K562 (cell line): ENCODE measurements around the gene AIFM3. TPM values are rescaled to one million over a fixed set of nuclear protein-coding genes. Genes with fewer than 3 reads are reported as not detected.

ENCODE experiments used
- BRCA1 ChIP-seq, 2 experiments: fragments of 450-650 bp in 1 of 2; sonication (generic) in 1 of 2; formaldehyde crosslinking in 1 of 2; IDR thresholded peaks; 2 replicates each; pipeline versions ENCODE4 v1.5.0 to v1.6.1; 2017 to 2020; ENCODE audit warnings: mild to moderate bottlenecking in 1 of 2, missing genetic modification reagents in 1 of 2
- C11orf30 ChIP-seq: fragments of 450-650 bp; IDR thresholded peaks from 2 replicates; pipeline ENCODE4 v1.6.1; 2016; ENCODE audit warnings: low read depth, mild to moderate bottlenecking
- DPF2 ChIP-seq: fragments of 450-650 bp; IDR thresholded peaks from 2 replicates; pipeline ENCODE4 v1.6.1; 2016
- ETV1 ChIP-seq: fragments of 450-650 bp; conservative IDR thresholded peaks from 2 replicates; pipeline ENCODE4 v1.6.1; 2016; ENCODE audit warnings: missing genetic modification characterization, control low read depth, low read depth, missing compliant biosample characterization
- FOXJ3 ChIP-seq: sonication (generic); formaldehyde crosslinking; IDR thresholded peaks from 2 replicates; pipeline ENCODE4 v1.4.0; 2020; ENCODE audit warnings: mild to moderate bottlenecking, missing genetic modification reagents
- HIVEP1 ChIP-seq: fragments of 250-450 bp; sonication (Bioruptor Pico); IDR thresholded peaks from 2 replicates; pipeline ENCODE4 v1.4.0; 2020; ENCODE audit warnings: mild to moderate bottlenecking
- IFI16 ChIP-seq: fragments of 250-450 bp; sonication (Bioruptor Pico); IDR thresholded peaks from 2 replicates; pipeline ENCODE4 v2.1.2; 2022; ENCODE audit warnings: mild to moderate bottlenecking, inconsistent platforms
- MEIS2 ChIP-seq: fragments of 450-650 bp; IDR thresholded peaks from 2 replicates; pipeline ENCODE4 v1.6.1; 2014; ENCODE audit warnings: mild to moderate bottlenecking; ENCODE audit not compliant: partially characterized antibody
- MYC ChIP-seq, 2 experiments: fragments of 250-450 bp in 1 of 2; sonication (Bioruptor Pico) in 1 of 2; IDR thresholded peaks; 2 replicates each; pipeline versions ENCODE4 v1.5.1 to v1.6.1; 2012 to 2021; ENCODE audit warnings: low read depth in 2 of 2, borderline replicate concordance in 1 of 2, improper control_type of control experiment in 1 of 2, low read length in 1 of 2, mild to moderate bottlenecking in 1 of 2, moderate library complexity in 1 of 2
- NR2F6 ChIP-seq: fragments of 450-650 bp; formaldehyde crosslinking; IDR thresholded peaks from 2 replicates; pipeline ENCODE4 v1.4.0; 2020; ENCODE audit warnings: mild to moderate bottlenecking
- PRPF4 ChIP-seq: fragments of 200-400 bp; formaldehyde crosslinking; IDR thresholded peaks from one replicate; pipeline ENCODE4 v1.6.1; 2017; ENCODE audit warnings: low read length, low read depth, mild to moderate bottlenecking; ENCODE audit not compliant: insufficient read depth, poor library complexity, severe bottlenecking
- RNF2 ChIP-seq: sonication (generic); IDR thresholded peaks from 2 replicates; pipeline ENCODE4 v1.6.1; 2016
- SMAD3 ChIP-seq: fragments of 450-650 bp; formaldehyde crosslinking; conservative IDR thresholded peaks from 2 replicates; pipeline ENCODE4 v1.4.0; 2020; ENCODE audit warnings: mild to moderate bottlenecking
- SRSF9 ChIP-seq: fragments of 200-400 bp; formaldehyde crosslinking; IDR thresholded peaks from 2 replicates; pipeline ENCODE4 v1.6.1; 2017; ENCODE audit warnings: low read depth, low read length, borderline replicate concordance
- TEAD1 ChIP-seq, 2 experiments: fragments of 450-650 bp in 1 of 2; sonication (generic) in 1 of 2; formaldehyde crosslinking; IDR thresholded peaks; 2 replicates each; pipeline versions ENCODE4 v1.4.0 to v1.8.0; 2020 to 2022; ENCODE audit warnings: mild to moderate bottlenecking in 2 of 2, missing genetic modification reagents in 1 of 2
- THRAP3 ChIP-seq: fragments of 450-650 bp; IDR thresholded peaks from 2 replicates; pipeline ENCODE4 v1.6.1; 2016; ENCODE audit warnings: mild to moderate bottlenecking, inconsistent platforms, borderline replicate concordance
- ZNF23 ChIP-seq: fragments of 250-450 bp; sonication (Bioruptor Pico); IDR thresholded peaks from 2 replicates; pipeline ENCODE4 v1.4.0; 2020; ENCODE audit warnings: mild to moderate bottlenecking
- ZNF408 ChIP-seq: fragments of 250-450 bp; sonication (Bioruptor Pico); IDR thresholded peaks from 2 replicates; pipeline ENCODE4 v1.4.0; 2020; ENCODE audit warnings: low read depth, mild to moderate bottlenecking, moderate library complexity
- ZNF507 ChIP-seq: conservative IDR thresholded peaks from 2 replicates; pipeline ENCODE4 v1.6.1; 2017; ENCODE audit warnings: missing genetic modification characterization, missing compliant biosample characterization
- ZNF695 ChIP-seq: fragments of 450-650 bp; formaldehyde crosslinking; IDR thresholded peaks from 2 replicates; pipeline ENCODE4 v1.4.0; 2020; ENCODE audit warnings: mild to moderate bottlenecking, moderate library complexity
- polyA plus RNA-seq, 8 experiments: library from polyadenylated mRNA; depleted of rRNA in 4 of 8; stranded (reverse) in 5 of 8; unstranded in 3 of 8; fragments of >200 nt; fragmentation: Nextera tagmentation in 2 of 8; fragmentation: Illumina TruSeq in 1 of 8; extraction: Ambion mirVana in 2 of 8; extraction: Trizol in 1 of 8; gene quantifications; 2 replicates each; pipeline versions ENCODE4 v1.2.1 to v1.2.3, GENCODE V29; 2011 to 2014; ENCODE audit warnings: inconsistent platforms in 1 of 8, missing spikeins in 1 of 8
- total RNA-seq, 7 experiments: library from RNA; depleted of rRNA in 6 of 7; stranded (reverse); fragments of >200 nt in 6 of 7; fragmentation: Illumina TruSeq in 2 of 7; extraction: Trizol in 2 of 7; gene quantifications; 2 replicates each; pipeline versions ENCODE4 v1.2.1 to v1.2.3, GENCODE V29; 2011 to 2021; ENCODE audit warnings: low replicate concordance in 1 of 7
- TF ChIP-seq, protein P1 (sequence below), 3 experiments: IDR thresholded peaks in 2 of 3; conservative IDR thresholded peaks in 1 of 3; 2 replicates each; pipeline ENCODE4 v1.5.1; 2011 to 2012; ENCODE audit warnings: low read length in 3 of 3, mild to moderate bottlenecking in 3 of 3, control low read depth in 2 of 3, improper control_type of control experiment in 1 of 3, inconsistent platforms in 1 of 3, low read depth in 1 of 3, mixed read lengths in 1 of 3, moderate library complexity in 1 of 3; ENCODE audit not compliant: insufficient read depth in 2 of 3
- TF ChIP-seq, protein P2 (sequence below): fragments of 250-450 bp; sonication (Bioruptor Pico); IDR thresholded peaks from 2 replicates; pipeline ENCODE4 v1.5.0; 2022; ENCODE audit warnings: mild to moderate bottlenecking
- TF ChIP-seq, protein P3 (sequence below): fragments of 450-650 bp; conservative IDR thresholded peaks from 2 replicates; pipeline ENCODE4 v1.6.1; 2016; ENCODE audit warnings: missing genetic modification characterization, low read depth, mild to moderate bottlenecking, missing compliant biosample characterization, moderate library complexity

AIFM3 gene
- total and polyA plus RNA-seq, 9 of the 15 experiments (the other 6 are each of a cell fraction or from before 2014, with no cell fraction given): 0.03 to 0.20 (median 0.07) TPM; not detected in 1

DNA sequence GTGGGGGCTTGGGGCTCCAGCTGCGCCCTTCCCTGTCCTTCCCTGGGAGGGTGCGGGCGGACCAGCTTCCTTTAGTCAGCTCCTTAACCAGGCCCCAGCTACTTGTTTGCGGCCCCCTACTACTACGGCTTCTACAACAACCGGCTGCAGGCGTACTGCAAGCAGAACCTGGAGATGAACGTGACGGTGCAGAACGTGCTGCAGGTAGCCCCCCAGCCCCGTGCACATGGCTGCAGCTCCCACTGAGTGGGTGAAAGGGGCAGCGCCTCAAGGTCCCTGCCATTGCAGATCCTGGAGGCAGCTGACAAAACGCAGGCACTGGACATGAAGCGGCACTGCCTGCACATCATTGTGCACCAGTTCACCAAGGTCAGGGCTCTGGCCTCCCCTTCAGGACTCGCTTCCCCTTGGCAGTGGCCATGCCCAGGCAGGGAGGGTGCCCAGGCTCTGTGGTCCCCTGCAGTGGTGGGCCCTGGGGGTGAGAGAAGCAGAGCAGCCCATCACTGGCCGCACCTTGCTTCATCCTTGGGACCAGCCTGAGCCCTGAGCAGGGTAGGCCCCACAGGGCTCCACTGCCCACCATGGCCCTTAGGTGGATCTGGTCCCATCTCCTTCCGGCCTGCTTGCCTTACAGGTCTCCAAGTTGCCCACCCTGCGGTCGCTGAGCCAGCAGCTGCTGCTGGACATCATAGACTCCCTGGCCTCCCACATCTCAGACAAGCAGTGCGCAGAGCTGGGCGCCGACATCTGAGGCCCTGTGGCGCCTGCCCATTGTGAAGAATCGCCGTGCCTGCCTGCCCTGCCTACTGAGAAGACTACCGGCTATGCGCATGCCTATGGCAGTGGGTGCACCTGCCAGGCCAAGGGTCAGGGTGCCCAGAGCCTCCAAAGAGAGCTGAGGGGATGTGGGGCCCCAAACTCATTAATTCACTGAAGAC, 29.8 kb downstream of the AIFM3 start (continued):
- TF ChIP-seq MYC (IDR thresholded peaks at IDR 0.05; ENCODE audit: low read depth, low read length) (no peak), MYC (CRISPR knock-in tag; IDR thresholded peaks at IDR 0.05; ENCODE audit: borderline replicate concordance, low read depth) (0 out of 2 replicates have a peak, but pooled peaks have one; percentile 24), DPF2 (no peak), SMAD3 (no peak), ZNF507 (no peak), SRSF9 (no peak), BRCA1 (IDR thresholded peaks at IDR 0.05) (no peak), BRCA1 (CRISPR knock-in tag; IDR thresholded peaks at IDR 0.05) (no peak), ZNF408 (no peak; the same call in 1 of the 2 replicates), FOXJ3 (no peak), RNF2 (no peak), MEIS2 (no peak), NR2F6 (CRISPR knock-in tag) (0 out of 2 replicates have a peak, but pooled peaks have one; percentile 65), IFI16 (CRISPR knock-in tag) (0 out of 2 replicates have a peak, but pooled peaks have one; percentile 29), ZNF695 (CRISPR knock-in tag) (peak; percentile 32; the same call in 1 of the 2 replicates), ZNF23 (CRISPR knock-in tag) (no peak), TEAD1 (CRISPR knock-in tag; IDR thresholded peaks at IDR 0.05) (no peak), ETV1 (tag) (no peak), PRPF4 (no peak), HIVEP1 (CRISPR knock-in tag) (0 out of 2 replicates have a peak, but pooled peaks have one; percentile 6), THRAP3 (no peak), C11orf30 (no peak)
- TF ChIP-seq, protein P1, sequence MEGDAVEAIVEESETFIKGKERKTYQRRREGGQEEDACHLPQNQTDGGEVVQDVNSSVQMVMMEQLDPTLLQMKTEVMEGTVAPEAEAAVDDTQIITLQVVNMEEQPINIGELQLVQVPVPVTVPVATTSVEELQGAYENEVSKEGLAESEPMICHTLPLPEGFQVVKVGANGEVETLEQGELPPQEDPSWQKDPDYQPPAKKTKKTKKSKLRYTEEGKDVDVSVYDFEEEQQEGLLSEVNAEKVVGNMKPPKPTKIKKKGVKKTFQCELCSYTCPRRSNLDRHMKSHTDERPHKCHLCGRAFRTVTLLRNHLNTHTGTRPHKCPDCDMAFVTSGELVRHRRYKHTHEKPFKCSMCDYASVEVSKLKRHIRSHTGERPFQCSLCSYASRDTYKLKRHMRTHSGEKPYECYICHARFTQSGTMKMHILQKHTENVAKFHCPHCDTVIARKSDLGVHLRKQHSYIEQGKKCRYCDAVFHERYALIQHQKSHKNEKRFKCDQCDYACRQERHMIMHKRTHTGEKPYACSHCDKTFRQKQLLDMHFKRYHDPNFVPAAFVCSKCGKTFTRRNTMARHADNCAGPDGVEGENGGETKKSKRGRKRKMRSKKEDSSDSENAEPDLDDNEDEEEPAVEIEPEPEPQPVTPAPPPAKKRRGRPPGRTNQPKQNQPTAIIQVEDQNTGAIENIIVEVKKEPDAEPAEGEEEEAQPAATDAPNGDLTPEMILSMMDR (IDR thresholded peaks at IDR 0.05 in 2 of 3, conservative IDR thresholded peaks at IDR 0.05 in 1 of 3; ENCODE audit: insufficient read depth in 2 of 3, low read depth in 1 of 3, low read length in 3 of 3): peak in 1 of 3 experiments; percentile 0; a peak in 1 of 6 replicates
- TF ChIP-seq, protein P2, sequence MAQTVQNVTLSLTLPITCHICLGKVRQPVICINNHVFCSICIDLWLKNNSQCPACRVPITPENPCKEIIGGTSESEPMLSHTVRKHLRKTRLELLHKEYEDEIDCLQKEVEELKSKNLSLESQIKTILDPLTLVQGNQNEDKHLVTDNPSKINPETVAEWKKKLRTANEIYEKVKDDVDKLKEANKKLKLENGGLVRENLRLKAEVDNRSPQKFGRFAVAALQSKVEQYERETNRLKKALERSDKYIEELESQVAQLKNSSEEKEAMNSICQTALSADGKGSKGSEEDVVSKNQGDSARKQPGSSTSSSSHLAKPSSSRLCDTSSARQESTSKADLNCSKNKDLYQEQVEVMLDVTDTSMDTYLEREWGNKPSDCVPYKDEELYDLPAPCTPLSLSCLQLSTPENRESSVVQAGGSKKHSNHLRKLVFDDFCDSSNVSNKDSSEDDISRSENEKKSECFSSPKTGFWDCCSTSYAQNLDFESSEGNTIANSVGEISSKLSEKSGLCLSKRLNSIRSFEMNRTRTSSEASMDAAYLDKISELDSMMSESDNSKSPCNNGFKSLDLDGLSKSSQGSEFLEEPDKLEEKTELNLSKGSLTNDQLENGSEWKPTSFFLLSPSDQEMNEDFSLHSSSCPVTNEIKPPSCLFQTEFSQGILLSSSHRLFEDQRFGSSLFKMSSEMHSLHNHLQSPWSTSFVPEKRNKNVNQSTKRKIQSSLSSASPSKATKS (CRISPR knock-in tag): 0 out of 2 replicates have a peak, but pooled peaks have one; percentile 51
- TF ChIP-seq, protein P3, sequence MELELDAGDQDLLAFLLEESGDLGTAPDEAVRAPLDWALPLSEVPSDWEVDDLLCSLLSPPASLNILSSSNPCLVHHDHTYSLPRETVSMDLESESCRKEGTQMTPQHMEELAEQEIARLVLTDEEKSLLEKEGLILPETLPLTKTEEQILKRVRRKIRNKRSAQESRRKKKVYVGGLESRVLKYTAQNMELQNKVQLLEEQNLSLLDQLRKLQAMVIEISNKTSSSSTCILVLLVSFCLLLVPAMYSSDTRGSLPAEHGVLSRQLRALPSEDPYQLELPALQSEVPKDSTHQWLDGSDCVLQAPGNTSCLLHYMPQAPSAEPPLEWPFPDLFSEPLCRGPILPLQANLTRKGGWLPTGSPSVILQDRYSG: no peak
